NCI-H146 (cell line): Measurements from ENCODE around the gene GMNN.

Experiments
- DNase-seq: peaks from one replicate; lab custom pipeline; 2025; lab: John Stamatoyannopoulos, UW

The GMNN gene

GRCh38 chr6:24807584-24807983, 32.8 kb downstream of the GMNN start:
- no peak for DNase-seq

GRCh38 chr6:24809728-24810127, 35.0 kb downstream of the GMNN start:
- no peak for DNase-seq

GRCh38 chr6:24818346-24818745, 43.6 kb downstream of the GMNN start:
- no peak for DNase-seq

- no peak for DNase-seq
Measured at GRCh38 chr6:24821860-24822444, 47.2 kb downstream of the GMNN start.

- no peak for DNase-seq
Measured at GRCh38 chr6:24822696-24823095, 48.0 kb downstream of the GMNN start.

- no peak for DNase-seq
Measured at GRCh38 chr6:24823185-24823584, 48.4 kb downstream of the GMNN start.

GRCh38 chr6:24824142-24824938, 49.6 kb downstream of the GMNN start:
- no peak for DNase-seq

GRCh38 chr6:24825130-24825630, 50.4 kb downstream of the GMNN start:
- no peak for DNase-seq

- DNase-seq = no peak
Measured at GRCh38 chr6:24827162-24827561, 52.4 kb downstream of the GMNN start.

GRCh38 chr6:24827970-24828369, 53.2 kb downstream of the GMNN start:
- DNase-seq = no peak

- no peak for DNase-seq
Measured at GRCh38 chr6:24829657-24830056, 54.9 kb downstream of the GMNN start.

GRCh38 chr6:24831771-24832716, 57.3 kb downstream of the GMNN start:
- DNase-seq = no peak

- no peak for DNase-seq
Measured at GRCh38 chr6:24832794-24833193, 58.1 kb downstream of the GMNN start.

GRCh38 chr6:24833711-24834386, 59.1 kb downstream of the GMNN start:
- no peak for DNase-seq
